ENCODE data around the gene AOPEP.

- no peak for TF ChIP-seq POLR2A (IDR thresholded peaks at IDR 0.05)
- no peak for TF ChIP-seq POLR2AphosphoS5 (IDR thresholded peaks at IDR 0.05)
- TF ChIP-seq CTCF (IDR thresholded peaks at IDR 0.05) = no peak
- no peak for TF ChIP-seq EP300 (IDR thresholded peaks at IDR 0.05)
Measured at GRCh38 chr9:95115104-95115503, 388.6 kb downstream of the AOPEP start.

All from upper lobe of left lung (tissue), 4 donors.